Panc1 (cell line): Measurements from ENCODE around the gene CDK17. TPM values are rescaled to one million over a fixed set of nuclear protein-coding genes. Genes with fewer than 3 reads are reported as not detected.

Experiments used
- ATAC-seq: fragments of 200-7000 bp; cut with Tn5 transposase; 2 replicates; pipeline ENCODE4 v1.9.1; 2020; ENCODE audit warnings: mild to moderate bottlenecking, moderate library complexity
- BruUV-seq: library from RNA; stranded (reverse); fragments of 400-500 nt; replicated peaks from 2 replicates; lab custom pipeline; 2021; lab: Mats Ljungman, UMichigan
- CTCF ChIA-PET: fragments of 300-600 bp; sonication (Branson Sonifier 250); formaldehyde crosslinking; loops from one replicate; lab custom pipeline; 2022; ENCODE audit warnings: antibody characterized with exemption; lab: Charles Lee
- POLR2A ChIA-PET: fragments of 300-600 bp; sonication (Branson Sonifier 250); formaldehyde crosslinking; loops from one replicate; lab custom pipeline; 2022; ENCODE audit warnings: antibody characterized with exemption; lab: Charles Lee
- DNase-seq: peaks from one replicate; pipeline ENCODE4 v3.0.0-alpha.2; 2010; ENCODE audit warnings: low read depth, low spot score
- H3K27ac ChIP-seq: 2 replicates; pipeline ENCODE4 v1.5.1; 2011; ENCODE audit warnings: mild to moderate bottlenecking, low read length, inconsistent platforms
- H3K27me3 ChIP-seq: fragments of 200-500 bp; sonication (Bioruptor generic); 2 replicates; pipeline ENCODE4 v1.6.0; 2014; ENCODE audit warnings: low read length, inconsistent platforms; ENCODE audit not compliant: control insufficient read depth, insufficient read depth
- H3K36me3 ChIP-seq: fragments of 200-500 bp; sonication (Bioruptor generic); 2 replicates; pipeline ENCODE4 v1.5.1; 2014; ENCODE audit warnings: inconsistent platforms, mild to moderate bottlenecking, low read length, moderate library complexity; ENCODE audit not compliant: control insufficient read depth, insufficient read depth
- H3K4me1 ChIP-seq: 2 replicates; pipeline ENCODE4 v1.5.1; 2011; ENCODE audit warnings: inconsistent platforms, mild to moderate bottlenecking, low read length, moderate library complexity; ENCODE audit not compliant: control insufficient read depth, insufficient read depth
- H3K4me3 ChIP-seq, 2 experiments: 2 replicates each; pipeline ENCODE4 v1.5.1; 2011 to 2012; ENCODE audit warnings: low read depth in 2 of 2, low read length in 2 of 2, mild to moderate bottlenecking in 2 of 2, inconsistent platforms in 1 of 2, moderate library complexity in 1 of 2
- H3K9me3 ChIP-seq: fragments of 200-500 bp; sonication (Bioruptor generic); 2 replicates; pipeline ENCODE4 v1.5.1; 2014; ENCODE audit warnings: low read depth, mild to moderate bottlenecking, inconsistent platforms, low read length, moderate library complexity; ENCODE audit not compliant: control insufficient read depth, insufficient read depth
- CTCF ChIP-seq: fragments of 450-650 bp; IDR thresholded peaks from 2 replicates; pipeline ENCODE4 v1.5.1; 2017; ENCODE audit warnings: mild to moderate bottlenecking
- POLR2AphosphoS5 ChIP-seq: IDR thresholded peaks from 2 replicates; pipeline ENCODE4 v1.6.1; 2012; ENCODE audit warnings: mild to moderate bottlenecking, low read depth, low read length, moderate library complexity
- SIN3A ChIP-seq: IDR thresholded peaks from 2 replicates; pipeline ENCODE4 v1.6.1; 2012; ENCODE audit warnings: low read depth, mild to moderate bottlenecking, low read length, moderate library complexity, borderline replicate concordance; ENCODE audit not compliant: insufficient read depth
- TCF7L2 ChIP-seq: IDR thresholded peaks from 2 replicates; pipeline ENCODE4 v1.6.1; 2011; ENCODE audit warnings: mild to moderate bottlenecking, low read depth, low read length, inconsistent platforms
- in situ Hi-C: cut with HindIII; loops from 2 replicates; pipeline ENCODE4 v1.10.0; 2016; ENCODE audit warnings: low sequenced_read_pairs, low pct_unique_long_range_greater_than_20kb
- intact Hi-C: fragments of 100-400 bp; cut with micrococcal nuclease; formaldehyde crosslinking; loops from one replicate; pipeline ENCODE4 v1.10.0; 2022; ENCODE audit not compliant: unreplicated experiment
- total RNA-seq: library from RNA; stranded (reverse); gene quantifications from one replicate; pipeline ENCODE4 v1.2.1, GENCODE V29; 2021; ENCODE audit not compliant: unreplicated experiment
- TF ChIP-seq, protein P1 (sequence below), 2 experiments: IDR thresholded peaks; 2 replicates each; pipeline ENCODE4 v1.6.1; 2011 to 2012; ENCODE audit warnings: low read depth in 2 of 2, control low read depth in 1 of 2, low read length in 1 of 2, mild to moderate bottlenecking in 1 of 2, moderate library complexity in 1 of 2; ENCODE audit not compliant: insufficient read depth in 1 of 2

Gene CDK17
- total RNA-seq, 1 experiment from 2014 or later = 23.2 TPM

GRCh38 chr12:96378319-96378718, 21.9 kb downstream of the CDK17 start:
- POLR2A ChIA-PET = no interaction called here
- H3K36me3 ChIP-seq = no peaks in the 10 kb centered on the region
- BruUV-seq = no TSS peak
- DNase-seq = no peak
- H3K4me3 ChIP-seq = no peak overlapping the region
- H3K27ac ChIP-seq = no peak overlapping the region
- TF ChIP-seq, protein P1, sequence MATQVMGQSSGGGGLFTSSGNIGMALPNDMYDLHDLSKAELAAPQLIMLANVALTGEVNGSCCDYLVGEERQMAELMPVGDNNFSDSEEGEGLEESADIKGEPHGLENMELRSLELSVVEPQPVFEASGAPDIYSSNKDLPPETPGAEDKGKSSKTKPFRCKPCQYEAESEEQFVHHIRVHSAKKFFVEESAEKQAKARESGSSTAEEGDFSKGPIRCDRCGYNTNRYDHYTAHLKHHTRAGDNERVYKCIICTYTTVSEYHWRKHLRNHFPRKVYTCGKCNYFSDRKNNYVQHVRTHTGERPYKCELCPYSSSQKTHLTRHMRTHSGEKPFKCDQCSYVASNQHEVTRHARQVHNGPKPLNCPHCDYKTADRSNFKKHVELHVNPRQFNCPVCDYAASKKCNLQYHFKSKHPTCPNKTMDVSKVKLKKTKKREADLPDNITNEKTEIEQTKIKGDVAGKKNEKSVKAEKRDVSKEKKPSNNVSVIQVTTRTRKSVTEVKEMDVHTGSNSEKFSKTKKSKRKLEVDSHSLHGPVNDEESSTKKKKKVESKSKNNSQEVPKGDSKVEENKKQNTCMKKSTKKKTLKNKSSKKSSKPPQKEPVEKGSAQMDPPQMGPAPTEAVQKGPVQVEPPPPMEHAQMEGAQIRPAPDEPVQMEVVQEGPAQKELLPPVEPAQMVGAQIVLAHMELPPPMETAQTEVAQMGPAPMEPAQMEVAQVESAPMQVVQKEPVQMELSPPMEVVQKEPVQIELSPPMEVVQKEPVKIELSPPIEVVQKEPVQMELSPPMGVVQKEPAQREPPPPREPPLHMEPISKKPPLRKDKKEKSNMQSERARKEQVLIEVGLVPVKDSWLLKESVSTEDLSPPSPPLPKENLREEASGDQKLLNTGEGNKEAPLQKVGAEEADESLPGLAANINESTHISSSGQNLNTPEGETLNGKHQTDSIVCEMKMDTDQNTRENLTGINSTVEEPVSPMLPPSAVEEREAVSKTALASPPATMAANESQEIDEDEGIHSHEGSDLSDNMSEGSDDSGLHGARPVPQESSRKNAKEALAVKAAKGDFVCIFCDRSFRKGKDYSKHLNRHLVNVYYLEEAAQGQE (IDR thresholded peaks at IDR 0.05; ENCODE audit: insufficient read depth in 1 of 2, low read depth in 2 of 2, low read length in 1 of 2) = no peak
- TF ChIP-seq TCF7L2 (no peak), POLR2AphosphoS5 (no peak), CTCF (no peak), SIN3A (no peak)
- ATAC-seq = no peak
- no peaks in the 10 kb centered on the region for H3K27me3 ChIP-seq
- H3K4me1 ChIP-seq = no peaks in the 10 kb centered on the region; the same call in 1 of the 2 replicates
- in situ Hi-C loops = no loop called here
- peaks cover 9% of the 10 kb centered on the region; the same call in 1 of the 2 replicates for H3K9me3 ChIP-seq
- CTCF ChIA-PET = no interaction called here
- intact Hi-C loops = no loop called here

- Histone ChIP-seq H3K36me3 (no peaks in the 10 kb centered on the region), H3K4me1 (peaks cover 6% of the 10 kb centered on the region; the same call in 1 of the 2 replicates), H3K27ac (no peak overlapping the region), H3K4me3 (no peak overlapping the region), H3K27me3 (no peaks in the 10 kb centered on the region), H3K9me3 (peaks cover 9% of the 10 kb centered on the region; the same call in 1 of the 2 replicates)
- CTCF ChIA-PET = no interaction called here
- DNase-seq (no peak), ATAC-seq (no peak)
- intact Hi-C loops (no loop called here), in situ Hi-C loops (no loop called here)
- BruUV-seq = no TSS peak
- POLR2A ChIA-PET = no interaction called here
- TF ChIP-seq, protein P1 (IDR thresholded peaks at IDR 0.05; ENCODE audit: insufficient read depth in 1 of 2, low read depth in 2 of 2, low read length in 1 of 2) = no peak
- TF ChIP-seq SIN3A (no peak), TCF7L2 (no peak), POLR2AphosphoS5 (no peak), CTCF (no peak)
Observed at GRCh38 chr12:96376865-96377264, 23.4 kb downstream of the CDK17 start.
